H1 (cell line): ENCODE results near the gene SLC6A3. TPM values are rescaled to one million over a fixed set of nuclear protein-coding genes. Genes with fewer than 3 reads are reported as not detected.

Source experiments
- CTCF ChIA-PET: fragments of 300-600 bp; sonication (Branson Sonifier 250); formaldehyde crosslinking; loops from one replicate; lab custom pipeline; 2021; ENCODE audit not compliant: partially characterized antibody; lab: Charles Lee
- POLR2A ChIA-PET: fragments of 300-600 bp; sonication (Branson Sonifier 250); formaldehyde crosslinking; loops from one replicate; lab custom pipeline; 2021; ENCODE audit warnings: inconsistent platforms; ENCODE audit not compliant: partially characterized antibody; lab: Charles Lee
- DNase-seq, 2 experiments: peaks; one replicate each; pipeline versions ENCODE4 v3.0.0 to v3.0.0-alpha.2; 2010 to 2022; ENCODE audit warnings: low spot score in 2 of 2, low read depth in 1 of 2, mixed read lengths in 1 of 2
- FAIRE-seq: peaks from 2 replicates; lab custom pipeline; 2011; peaks lifted over from hg19 to GRCh38; lab: Jason Lieb, UNC
- H2AFZ ChIP-seq: 2 replicates; pipeline ENCODE4 v1.8.1; 2012; ENCODE audit warnings: low read length, inconsistent platforms
- H2AK5ac ChIP-seq: 2 replicates; pipeline ENCODE4 v1.6.1; 2013; ENCODE audit warnings: low read depth, low read length
- H2BK120ac ChIP-seq: replicated peaks from 2 replicates; pipeline ENCODE3; 2013; ENCODE audit warnings: low read depth, low read length, inconsistent platforms
- H2BK12ac ChIP-seq: 2 replicates; pipeline ENCODE4 v1.6.1; 2013; ENCODE audit warnings: low read depth, low read length
- H2BK15ac ChIP-seq: 2 replicates; pipeline ENCODE4 v1.6.1; 2013; ENCODE audit warnings: low read length
- H2BK20ac ChIP-seq: 2 replicates; pipeline ENCODE4 v1.6.1; 2013; ENCODE audit warnings: low read length
- H2BK5ac ChIP-seq: 2 replicates; pipeline ENCODE4 v1.6.1; 2013; ENCODE audit warnings: low read depth, low read length
- H3K14ac ChIP-seq: 2 replicates; pipeline ENCODE4 v1.6.1; 2013; ENCODE audit warnings: inconsistent platforms; ENCODE audit not compliant: insufficient read length
- H3K18ac ChIP-seq: 2 replicates; pipeline ENCODE4 v1.6.1; 2013; ENCODE audit warnings: low read length; ENCODE audit errors: extremely low read depth
- H3K23ac ChIP-seq: 2 replicates; pipeline ENCODE4 v1.6.1; 2013; ENCODE audit warnings: inconsistent platforms; ENCODE audit not compliant: insufficient read length
- H3K23me2 ChIP-seq: 2 replicates; pipeline ENCODE4 v1.6.1; 2013; ENCODE audit warnings: low read depth, low read length
- H3K27ac ChIP-seq: 2 replicates; pipeline ENCODE4 v1.6.1; 2011; ENCODE audit warnings: low read depth, low read length, inconsistent platforms
- H3K27me3 ChIP-seq, 4 experiments: replicated peaks in 1 of 4; 1 replicate in 1 of 4; 2 replicates in 3 of 4; pipeline versions ENCODE4 v1.6.1 to v1.8.1; 2011 to 2013; ENCODE audit warnings: low read length in 3 of 4, mild to moderate bottlenecking in 3 of 4, inconsistent platforms in 2 of 4, mixed read lengths in 2 of 4, moderate library complexity in 1 of 4; ENCODE audit not compliant: control insufficient read depth in 3 of 4, insufficient read depth in 3 of 4; ENCODE audit errors: extremely low read depth in 1 of 4
- H3K36me3 ChIP-seq, 4 experiments: 2 replicates each; pipeline versions ENCODE4 v1.6.1 to v1.8.1; 2011 to 2013; ENCODE audit warnings: mild to moderate bottlenecking in 4 of 4, low read length in 3 of 4, moderate library complexity in 2 of 4, control low read depth in 1 of 4, inconsistent platforms in 1 of 4; ENCODE audit not compliant: insufficient read depth in 4 of 4, control insufficient read depth in 2 of 4
- H3K4ac ChIP-seq: replicated peaks from 2 replicates; pipeline ENCODE3; 2013; ENCODE audit warnings: low read length, low read depth, mixed read lengths, inconsistent platforms; ENCODE audit not compliant: insufficient read length
- H3K4me1 ChIP-seq, 4 experiments: replicated peaks in 1 of 4; 1 replicate in 1 of 4; 2 replicates in 3 of 4; pipeline versions ENCODE4 v1.6.1 to v1.8.1; 2011 to 2013; ENCODE audit warnings: low read length in 3 of 4, inconsistent platforms in 2 of 4, mixed read lengths in 1 of 4; ENCODE audit not compliant: insufficient read depth in 4 of 4, control insufficient read depth in 3 of 4
- H3K4me2 ChIP-seq, 2 experiments: 2 replicates each; pipeline versions ENCODE4 v1.6.1 to v1.8.1; 2011 to 2013; ENCODE audit warnings: low read depth in 2 of 2, low read length in 2 of 2, control low read depth in 1 of 2, inconsistent platforms in 1 of 2, mild to moderate bottlenecking in 1 of 2; ENCODE audit not compliant: insufficient read depth in 1 of 2
- H3K4me3 ChIP-seq, 4 experiments: fragments of 200-600, 300-600 bp in 1 of 4; sonication (generic), shearing (Covaris generic), sonication (Bioruptor Twin) in 1 of 4; 2 replicates each; pipeline versions ENCODE4 v1.5.1 to v1.8.1; 2011 to 2016; ENCODE audit warnings: low read length in 4 of 4, low read depth in 3 of 4, control low read depth in 2 of 4, inconsistent platforms in 2 of 4, mild to moderate bottlenecking in 2 of 4, mixed read lengths in 1 of 4, moderate library complexity in 1 of 4; ENCODE audit not compliant: insufficient read depth in 2 of 4; ENCODE audit errors: extremely low read depth in 1 of 4
- H3K56ac ChIP-seq: replicated peaks from 2 replicates; pipeline ENCODE3; 2013; ENCODE audit warnings: low read depth, mild to moderate bottlenecking, mixed read lengths, low read length, inconsistent platforms; ENCODE audit not compliant: insufficient read length
- H3K79me1 ChIP-seq: 2 replicates; pipeline ENCODE4 v1.6.1; 2013; ENCODE audit warnings: low read depth, low read length, control low read depth
- H3K79me2 ChIP-seq, 2 experiments: 2 replicates each; pipeline versions ENCODE4 v1.6.1 to v1.8.1; 2012 to 2013; ENCODE audit warnings: low read length in 2 of 2, mild to moderate bottlenecking in 2 of 2, inconsistent platforms in 1 of 2; ENCODE audit not compliant: insufficient read depth in 2 of 2, control insufficient read depth in 1 of 2
- H3K9ac ChIP-seq, 4 experiments: replicated peaks in 1 of 4; 1 replicate in 1 of 4; 2 replicates in 3 of 4; pipeline versions ENCODE4 v1.6.1 to v1.8.1; 2011 to 2013; ENCODE audit warnings: low read depth in 3 of 4, low read length in 3 of 4, control low read depth in 2 of 4, mild to moderate bottlenecking in 2 of 4, moderate library complexity in 2 of 4, inconsistent platforms in 1 of 4; ENCODE audit errors: extremely low read depth in 1 of 4
- H3K9me3 ChIP-seq, 2 experiments: 2 replicates each; pipeline versions ENCODE4 v1.6.1 to v1.8.1; 2012 to 2013; ENCODE audit warnings: mild to moderate bottlenecking in 2 of 2, moderate library complexity in 2 of 2, control low read depth in 1 of 2, inconsistent platforms in 1 of 2, low read depth in 1 of 2, low read length in 1 of 2, mixed read lengths in 1 of 2; ENCODE audit not compliant: insufficient read depth in 2 of 2
- H4K20me1 ChIP-seq, 2 experiments: replicated peaks in 1 of 2; 2 replicates each; pipeline versions ENCODE3 to v1.8.1; 2011 to 2013; ENCODE audit warnings: inconsistent platforms in 2 of 2, low read length in 2 of 2, mild to moderate bottlenecking in 1 of 2; ENCODE audit not compliant: insufficient read depth in 2 of 2, control insufficient read depth in 1 of 2
- H4K5ac ChIP-seq: 2 replicates; pipeline ENCODE4 v1.6.1; 2013; ENCODE audit warnings: low read length, low read depth, mixed read lengths, inconsistent platforms; ENCODE audit not compliant: insufficient read length
- H4K8ac ChIP-seq: 2 replicates; pipeline ENCODE4 v1.8.0; 2013; ENCODE audit warnings: mild to moderate bottlenecking, moderate library complexity, low read length, inconsistent platforms; ENCODE audit not compliant: insufficient read depth; ENCODE audit errors: extremely low read depth
- H4K91ac ChIP-seq: replicated peaks from 2 replicates; pipeline ENCODE3; 2013; ENCODE audit warnings: low read length, mixed read lengths, inconsistent platforms; ENCODE audit not compliant: insufficient read length
- ASH2L ChIP-seq: fragments of 200-600, 300-600 bp; sonication (generic); IDR thresholded peaks from one replicate; pipeline ENCODE4 v1.7.1; 2017; ENCODE audit warnings: low read length
- BACH1 ChIP-seq: IDR thresholded peaks from 2 replicates; pipeline ENCODE4 v1.6.1; 2012; ENCODE audit warnings: low read length, improper control_type of control experiment
- HDAC2 ChIP-seq, 2 experiments: fragments of 300-600 bp in 1 of 2; sonication (generic) in 1 of 2; IDR thresholded peaks; 2 replicates each; pipeline ENCODE4 v1.6.1; 2011 to 2012; ENCODE audit warnings: low read depth in 2 of 2, low read length in 2 of 2, mild to moderate bottlenecking in 2 of 2, moderate library complexity in 2 of 2, borderline replicate concordance in 1 of 2, inconsistent platforms in 1 of 2
- JUN ChIP-seq: IDR thresholded peaks from 2 replicates; pipeline ENCODE4 v1.6.1; 2011; ENCODE audit warnings: low read depth, mild to moderate bottlenecking, improper control_type of control experiment, low read length
- KDM4A ChIP-seq: IDR thresholded peaks from one replicate; pipeline ENCODE4 v1.7.1; 2012; ENCODE audit warnings: low read depth, mild to moderate bottlenecking, moderate library complexity, low read length, inconsistent platforms; ENCODE audit not compliant: severe bottlenecking
- MAFK ChIP-seq: IDR thresholded peaks from 2 replicates; pipeline ENCODE4 v1.6.1; 2012; ENCODE audit warnings: low read depth, mild to moderate bottlenecking, improper control_type of control experiment, low read length
- NRF1 ChIP-seq: IDR thresholded peaks from 2 replicates; pipeline ENCODE4 v1.6.1; 2011; ENCODE audit warnings: mild to moderate bottlenecking, low read depth, low read length, improper control_type of control experiment
- SIRT6 ChIP-seq: IDR thresholded peaks from one replicate; pipeline ENCODE4 v1.7.1; 2012; ENCODE audit warnings: low read length, inconsistent platforms
- SIX5 ChIP-seq: IDR thresholded peaks from 2 replicates; pipeline ENCODE4 v1.6.1; 2011; ENCODE audit warnings: mild to moderate bottlenecking, low read depth, low read length
- TAF1 ChIP-seq: IDR thresholded peaks from 2 replicates; pipeline ENCODE4 v1.6.1; 2011; ENCODE audit warnings: mild to moderate bottlenecking, low read depth, low read length
- TEAD4 ChIP-seq: IDR thresholded peaks from 2 replicates; pipeline ENCODE4 v1.6.1; 2012; ENCODE audit warnings: low read depth, low read length, inconsistent platforms, mixed read lengths
- USF2 ChIP-seq: IDR thresholded peaks from 2 replicates; pipeline ENCODE4 v1.6.1; 2011; ENCODE audit warnings: low read length, improper control_type of control experiment
- WGBS, 2 experiments: shearing (Covaris generic) in 1 of 2; methylation state at CpG; one replicate each; pipeline versions ENCODE4 v1.1.6 to v1.1.7; 2013 to 2015; ENCODE audit warnings: low lambda C conversion rate in 2 of 2, mixed read lengths in 2 of 2, inconsistent platforms in 1 of 2, low coverage in 1 of 2, missing lambda C conversion rate in 1 of 2; ENCODE audit not compliant: insufficient replicate concordance in 2 of 2, insufficient coverage in 1 of 2, insufficient read length in 1 of 2; ENCODE audit errors: extremely low coverage in 1 of 2, missing lambda C conversion rate in 1 of 2; 5-methylcytosine and 5-hydroxymethylcytosine counted together
- polyA plus RNA-seq, 7 experiments: library from polyadenylated mRNA; depleted of rRNA in 3 of 7; stranded (reverse) in 5 of 7; unstranded in 2 of 7; fragments of >200 nt in 5 of 7; fragments of 200-250 nt in 2 of 7; gene quantifications; 1 replicate in 5 of 7; 2 replicates in 1 of 7; 4 replicates in 1 of 7; pipeline versions ENCODE4 v1.2.1 to v1.2.3, GENCODE V29; 2011 to 2013; ENCODE audit warnings: missing spikeins in 2 of 7, mixed read lengths in 2 of 7
- total RNA-seq: library from RNA; stranded (reverse); fragmentation: NEBNext Ultra II Directional; extraction: Animal tissue kit (Norgen Biotek cat#: 25700); gene quantifications from 2 replicates; pipeline ENCODE4 v1.2.1, GENCODE V29; 2021

The SLC6A3 gene
- total and polyA plus RNA-seq, 2 of the 8 experiments (the other 6 are each of a cell fraction or from before 2014, with no cell fraction given), result 0.48 to 0.91 TPM

DNA sequence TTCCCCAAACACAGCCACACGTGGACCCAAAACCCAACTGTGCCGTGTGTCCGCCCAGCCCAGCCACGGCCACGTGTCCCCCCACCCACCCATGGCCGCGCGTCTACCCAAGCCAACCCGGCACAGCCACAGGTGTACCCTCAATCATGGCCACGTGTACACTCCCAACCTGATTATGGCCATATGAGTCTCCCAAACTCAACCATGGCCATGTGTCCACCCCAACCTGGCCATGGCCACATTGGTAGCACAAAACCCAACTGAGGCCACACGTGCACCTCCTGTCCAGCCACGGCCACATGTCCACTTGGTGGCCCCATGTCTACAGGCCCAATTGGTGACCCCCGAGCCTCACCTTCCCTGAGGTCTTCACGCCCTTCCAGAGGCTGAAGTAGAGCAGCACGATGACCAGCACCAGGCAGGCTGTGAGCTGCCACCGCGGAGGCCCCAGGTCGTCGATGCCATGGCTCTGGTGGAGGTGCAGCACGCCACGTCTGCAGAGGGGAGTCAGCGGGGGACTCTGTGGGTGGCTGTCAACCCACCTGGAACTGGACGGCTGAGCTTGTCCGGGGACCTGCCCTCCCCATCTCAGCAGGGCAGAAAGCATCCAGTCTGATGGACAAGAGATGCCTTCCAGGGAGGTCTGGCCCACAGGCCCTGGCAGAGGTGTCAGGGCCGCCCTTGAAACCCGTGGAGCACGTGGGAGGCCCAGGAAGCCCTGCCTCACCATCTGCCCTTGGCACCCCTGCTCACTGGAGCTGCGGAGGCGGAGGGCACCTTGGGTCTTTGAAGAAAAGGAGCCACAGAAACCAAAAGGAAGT lies 23.5 kb downstream of the SLC6A3 start:
- Histone ChIP-seq H3K9me3 (peaks cover 6 to 22% of the 10 kb centered on the region in 2 experiments; a peak in 2 of 4 replicates), H3K23ac (no peak overlapping the region), H4K20me1 (peaks cover 0 to 8% of the 10 kb centered on the region in 2 experiments), H3K4me2 (no peak overlapping the region), H2AFZ (no peak overlapping the region), H2AK5ac (no peak overlapping the region), H2BK120ac (no peak overlapping the region), H2BK12ac (no peak overlapping the region), H3K14ac (no peak overlapping the region), H3K36me3 (no peaks in the 10 kb centered on the region), H2BK5ac (no peak overlapping the region), H3K79me1 (no peaks in the 10 kb centered on the region), H2BK15ac (no peak overlapping the region), H3K18ac (no peak overlapping the region), H3K4me3 (no peak overlapping the region), H4K8ac (no peak overlapping the region), H3K9ac (no peak overlapping the region), H3K79me2 (no peaks in the 10 kb centered on the region), H3K23me2 (peaks cover 10% of the 10 kb centered on the region; the same call in 1 of the 2 replicates), H3K27me3 (0 out of 7 replicates have a peak, but pooled peaks cover 0 to under 1% (median 0%) of the 10 kb centered on the region in 4 experiments), H3K4me1 (no peaks in the 10 kb centered on the region), H3K27ac (no peak overlapping the region), H2BK20ac (no peak overlapping the region), H4K91ac (no peak overlapping the region), H4K5ac (no peak overlapping the region), H3K56ac (no peak overlapping the region), H3K4ac (no peak overlapping the region)
- CTCF ChIA-PET, result no interaction called here
- no peak for FAIRE-seq
- DNase-seq, result no peak
- WGBS, 2 experiments, result 88% methylated on average over 28 of the region's 29 CpGs; no CpG with 5 or more reads in 1 of the 2 experiments
- POLR2A ChIA-PET, result no interaction called here
- TF ChIP-seq SIRT6 (no peak), TAF1 (no peak), MAFK (no peak), JUN (no peak), BACH1 (no peak), NRF1 (no peak), ASH2L (no peak), SIX5 (no peak), HDAC2 (IDR thresholded peaks at IDR 0.05; ENCODE audit: borderline replicate concordance in 1 of 2, low read depth in 2 of 2, low read length in 2 of 2) (no peak), KDM4A (no peak), USF2 (no peak), TEAD4 (no peak)
